ENCODE measurements around the gene SLC6A19.
A peak's percentile ranks its signal among the peaks of the same experiment; 100 is the strongest.

The SLC6A19 gene

GRCh38 chr5:1244255-1244654, 42.9 kb downstream of the SLC6A19 start:
- no peak for DNase-seq (ENCODE audit: low read depth in 3 of 3)

DNA sequence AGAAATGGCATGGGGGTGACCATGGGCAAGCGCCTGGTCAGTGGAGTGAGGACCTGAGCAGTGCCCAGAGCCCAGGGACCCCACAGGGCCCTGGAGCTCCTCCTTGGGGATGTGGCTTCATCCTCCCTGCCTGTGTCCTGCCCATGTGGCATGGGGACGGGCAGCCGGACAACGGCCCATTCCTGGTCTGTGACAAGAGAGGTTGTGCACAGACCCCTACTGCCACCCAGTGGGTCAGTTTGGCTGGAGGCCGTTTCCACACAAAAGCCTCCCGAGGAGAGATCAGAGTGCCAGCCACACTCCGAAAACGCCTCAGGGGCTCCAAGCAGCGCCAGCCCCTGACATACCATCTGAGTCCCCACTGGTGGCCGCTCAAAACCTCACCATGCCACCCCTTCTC, 43.6 kb downstream of the SLC6A19 start:
- no peak for DNase-seq (ENCODE audit: low read depth in 3 of 3)

DNA sequence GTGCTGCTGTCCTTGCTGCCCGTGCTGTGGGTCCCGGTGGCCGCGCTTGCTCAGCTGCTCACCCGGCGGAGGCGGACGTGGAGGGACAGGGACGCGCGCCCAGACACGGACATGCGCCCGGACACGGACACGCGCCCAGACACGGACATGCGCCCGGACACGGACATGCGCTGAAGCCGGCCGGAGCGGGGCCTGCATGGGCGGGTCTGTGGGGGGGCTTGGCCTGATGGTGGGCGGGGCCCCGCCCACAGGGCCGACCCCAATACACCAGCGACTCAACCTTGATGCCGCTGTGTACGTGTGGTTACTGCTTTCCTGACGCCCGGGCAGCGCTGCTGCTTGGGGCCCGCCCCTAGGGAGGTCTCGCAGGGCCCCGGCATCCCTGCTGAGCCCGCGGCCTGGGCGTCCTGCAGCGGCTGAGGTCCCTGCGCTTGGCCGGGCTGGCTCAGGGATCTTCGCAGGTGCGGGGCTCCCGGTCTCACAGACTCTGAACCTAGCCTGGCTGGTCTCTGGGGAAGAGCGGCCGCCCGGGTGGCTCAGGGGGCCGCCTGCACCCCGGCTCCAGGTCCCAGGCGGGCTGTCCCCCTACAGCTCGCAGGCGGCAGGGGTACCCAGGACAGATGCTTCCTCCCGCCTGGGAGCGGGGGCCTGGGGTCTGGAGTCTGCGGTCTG, 44.6 kb downstream of the SLC6A19 start:
- DNase-seq (ENCODE audit: low read depth in 3 of 3) = no peak

- DNase-seq (ENCODE audit: low read depth in 3 of 3) = no peak
These were observed 45.5 kb downstream of the SLC6A19 start for GRCh38 chr5:1246711-1247431.

DNA sequence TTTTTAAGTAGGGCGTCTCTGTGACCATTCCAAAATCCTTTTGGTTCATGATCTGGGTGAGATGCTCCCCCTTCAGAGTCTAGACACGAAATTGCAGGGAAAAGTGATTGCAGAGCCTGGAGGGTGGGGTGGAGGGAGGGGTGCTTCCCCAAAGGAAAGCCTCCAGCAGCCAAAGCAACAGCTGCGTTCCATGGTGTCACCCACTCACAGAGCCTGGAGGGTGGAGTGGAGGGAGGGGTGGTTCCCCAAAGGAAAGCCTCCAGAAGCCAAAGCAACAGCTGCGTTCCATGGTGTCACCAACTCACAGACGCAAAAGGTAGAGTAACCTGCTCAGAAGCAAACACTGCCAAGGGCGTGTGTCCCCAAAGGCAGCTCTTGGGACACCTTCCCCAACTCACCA, 46.4 kb downstream of the SLC6A19 start:
- no peak for DNase-seq (ENCODE audit: low read depth in 3 of 3)

DNA sequence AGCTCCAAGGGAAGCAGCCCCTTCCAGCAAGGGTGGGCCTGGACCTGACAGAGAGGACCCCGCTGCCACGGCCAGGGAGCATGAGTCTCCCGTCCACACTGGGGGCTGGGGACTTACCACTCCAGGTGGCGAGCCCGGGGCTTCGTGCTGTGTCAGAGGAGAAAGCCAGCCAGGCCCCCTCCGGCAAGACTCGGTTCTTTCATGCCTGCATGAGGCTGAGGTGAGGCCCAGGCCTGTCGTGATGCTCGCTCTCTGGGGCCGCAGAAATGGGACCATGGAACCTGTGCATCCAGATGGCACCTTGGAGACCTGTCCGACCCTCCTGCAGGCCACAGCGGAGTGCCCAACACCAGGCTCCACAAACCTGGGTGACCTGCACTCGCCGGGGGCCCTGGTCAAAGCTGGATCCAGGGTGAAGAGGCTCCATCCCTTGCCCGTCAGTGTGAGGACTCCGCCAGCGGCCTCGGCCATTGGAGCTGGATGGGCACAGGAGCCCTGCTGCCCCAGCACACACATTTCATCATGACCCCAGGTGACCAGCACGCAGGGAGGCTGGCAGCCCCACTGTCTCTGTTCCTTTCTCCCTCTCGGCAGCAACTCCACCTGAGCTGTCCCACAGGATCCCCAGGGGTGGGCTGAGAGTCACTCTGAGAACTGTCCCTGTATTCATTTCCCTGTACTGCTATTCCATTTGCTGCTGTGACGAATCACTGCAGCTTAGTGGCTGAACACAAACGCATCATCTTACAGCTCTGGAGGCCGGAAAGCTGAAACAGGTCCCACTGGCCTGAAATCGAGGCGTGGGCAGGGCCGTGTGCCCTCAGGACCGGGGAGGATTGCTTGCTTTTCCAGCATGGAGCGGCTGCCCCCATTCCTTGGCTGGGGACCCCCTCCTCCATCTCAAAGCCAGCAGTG, 48.2 kb downstream of the SLC6A19 start:
- DNase-seq (ENCODE audit: low read depth in 3 of 3) = no peak

DNA sequence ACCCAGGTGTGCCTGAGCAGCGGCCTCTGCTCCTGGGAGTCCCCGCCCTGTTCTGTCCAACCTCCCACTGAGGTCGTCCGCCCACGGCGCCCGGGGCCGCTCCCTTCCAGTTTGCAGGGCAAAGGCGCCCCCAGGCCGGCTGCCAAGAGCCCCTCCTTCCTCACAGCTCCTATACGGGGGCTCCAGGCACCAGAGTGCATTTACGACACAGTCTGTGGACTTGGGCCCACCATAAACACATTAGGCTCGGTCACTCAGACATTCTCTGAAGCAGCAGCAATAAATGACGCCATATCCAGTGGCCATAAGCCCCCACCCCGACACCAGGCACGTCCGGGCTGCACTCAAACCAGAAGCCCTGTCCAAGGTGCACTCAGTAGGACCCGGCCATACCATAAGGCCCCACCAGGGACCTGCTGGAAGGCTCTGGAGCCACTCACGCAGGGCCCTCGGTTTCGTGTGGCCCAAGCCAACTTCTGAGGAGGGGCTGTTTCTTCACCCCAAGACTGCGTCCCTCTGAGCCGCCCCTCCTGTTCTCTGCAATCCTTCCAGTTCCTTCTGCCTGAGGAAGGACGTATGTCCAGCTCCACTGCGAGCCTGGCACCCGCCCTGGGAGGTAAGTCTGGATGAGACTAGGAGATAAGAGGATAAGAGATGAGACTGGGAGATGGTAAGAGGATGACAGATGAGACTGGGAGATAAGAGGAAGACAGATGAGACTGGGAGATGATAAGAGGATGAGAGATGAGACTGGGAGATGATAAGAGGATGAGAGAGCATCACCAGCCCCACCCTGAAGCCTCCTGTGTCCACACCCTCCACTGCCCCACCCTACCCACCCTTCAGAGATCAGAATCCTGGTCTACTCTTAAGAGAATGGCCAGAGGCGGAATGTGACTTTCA, 50.5 kb downstream of the SLC6A19 start:
- no peak for DNase-seq (ENCODE audit: low read depth in 3 of 3)

DNA sequence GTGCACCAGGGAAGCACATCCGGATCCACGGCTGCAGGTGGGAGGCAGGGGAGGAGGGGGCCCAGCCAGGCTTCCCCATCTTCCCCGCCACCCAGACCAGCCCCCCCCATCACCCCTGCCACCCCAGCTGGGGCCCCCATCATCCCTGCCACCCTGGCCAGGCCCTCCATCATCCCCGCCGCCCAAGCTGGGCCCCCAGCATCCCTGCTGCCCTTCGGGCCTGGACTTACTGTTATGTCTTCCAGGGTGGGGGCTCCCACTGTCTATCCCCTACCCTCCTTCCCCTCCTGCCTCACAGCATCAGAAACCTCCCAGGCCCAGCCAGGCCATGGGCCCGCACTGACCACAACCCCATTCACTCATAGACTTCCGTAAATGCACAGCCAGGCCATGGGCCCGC, 51.3 kb downstream of the SLC6A19 start:
- DNase-seq (ENCODE audit: low read depth in 3 of 3) = no peak

DNA sequence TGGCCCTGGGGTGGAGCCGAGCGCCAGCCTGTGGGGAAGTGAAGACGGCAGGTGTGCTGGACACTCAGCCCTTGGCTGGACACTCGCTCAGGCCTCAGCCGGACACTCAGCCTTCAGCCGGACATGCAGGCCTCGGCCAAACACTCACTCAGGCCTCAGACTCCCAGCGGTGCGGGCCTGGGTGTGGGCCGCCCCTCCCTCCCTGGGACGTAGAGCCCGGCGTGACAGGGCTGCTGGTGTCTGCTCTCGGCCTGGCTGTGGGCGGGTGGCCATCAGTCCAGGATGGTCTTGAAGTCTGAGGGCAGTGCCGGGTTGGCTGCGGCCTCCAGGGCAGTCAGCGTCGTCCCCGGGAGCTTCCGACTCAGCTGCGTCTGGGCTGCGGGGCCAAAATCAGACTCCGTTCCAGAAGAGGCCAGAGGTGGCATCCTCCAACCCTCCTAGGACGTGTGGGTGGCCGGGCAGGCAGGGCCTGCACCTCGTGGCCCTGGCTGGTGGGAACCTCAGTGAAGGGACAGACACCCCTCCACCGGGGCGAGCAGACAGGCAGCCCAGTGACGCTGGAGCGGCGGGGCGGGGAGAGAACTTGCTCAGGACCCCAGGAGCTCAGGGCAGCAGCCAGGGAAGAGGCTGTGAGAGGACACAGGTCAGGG, 52.2 kb downstream of the SLC6A19 start:
- DNase-seq (ENCODE audit: low read depth in 3 of 3) = no peak

- no peak for DNase-seq (ENCODE audit: low read depth in 3 of 3)
These were observed 52.8 kb downstream of the SLC6A19 start for GRCh38 chr5:1254196-1254595.

DNA sequence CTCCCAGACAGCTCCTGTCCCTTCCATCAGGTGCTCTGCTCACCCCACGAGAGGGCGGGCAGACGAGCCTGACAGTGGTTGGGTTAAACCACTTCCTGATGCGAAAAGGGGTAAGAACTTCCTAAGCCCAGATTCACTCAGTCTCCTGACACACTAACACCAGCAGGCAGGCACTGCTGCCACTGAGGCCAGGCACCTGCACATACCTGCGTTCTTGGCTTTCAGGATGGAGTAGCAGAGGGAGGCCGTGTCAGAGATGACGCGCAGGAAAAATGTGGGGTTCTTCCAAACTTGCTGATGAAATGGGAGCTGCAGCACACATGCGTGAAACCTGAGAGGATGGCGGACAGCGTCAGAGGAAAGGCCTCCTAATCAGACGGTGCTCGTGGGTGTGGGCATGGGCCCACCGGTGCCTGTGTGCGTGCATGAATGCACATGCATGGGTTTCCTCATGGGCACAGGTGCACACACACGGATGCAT, 53.7 kb downstream of the SLC6A19 start:
- peak in 2 of 3 experiments; percentile 11 to 26 for DNase-seq (ENCODE audit: low read depth in 3 of 3)

DNA sequence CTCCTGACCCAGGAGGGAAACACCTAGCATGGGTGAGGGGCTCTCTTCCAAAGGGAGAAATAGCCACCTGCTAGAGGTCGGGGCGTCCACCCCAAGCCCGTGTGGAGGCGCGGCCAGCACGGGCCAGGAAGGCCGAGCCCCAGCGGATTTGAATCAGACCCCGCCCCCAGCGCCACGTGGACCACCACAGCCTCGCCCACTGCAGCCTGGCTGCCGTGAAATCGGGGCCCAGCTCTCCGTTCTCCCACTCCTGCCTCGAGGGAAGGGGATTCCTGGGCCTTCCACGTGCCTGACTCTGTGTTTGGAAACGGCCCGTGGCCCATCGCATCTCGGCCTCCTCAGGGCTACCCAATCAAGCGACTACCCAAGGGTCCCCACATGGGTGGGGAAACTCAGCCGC, 55.4 kb downstream of the SLC6A19 start:
- no peak for DNase-seq (ENCODE audit: low read depth in 3 of 3)

GRCh38 chr5:1257363-1257762, 56.0 kb downstream of the SLC6A19 start:
- DNase-seq (ENCODE audit: low read depth in 3 of 3) = no peak

GRCh38 chr5:1257841-1258240, 56.4 kb downstream of the SLC6A19 start:
- no peak for DNase-seq (ENCODE audit: low read depth in 3 of 3)

DNA sequence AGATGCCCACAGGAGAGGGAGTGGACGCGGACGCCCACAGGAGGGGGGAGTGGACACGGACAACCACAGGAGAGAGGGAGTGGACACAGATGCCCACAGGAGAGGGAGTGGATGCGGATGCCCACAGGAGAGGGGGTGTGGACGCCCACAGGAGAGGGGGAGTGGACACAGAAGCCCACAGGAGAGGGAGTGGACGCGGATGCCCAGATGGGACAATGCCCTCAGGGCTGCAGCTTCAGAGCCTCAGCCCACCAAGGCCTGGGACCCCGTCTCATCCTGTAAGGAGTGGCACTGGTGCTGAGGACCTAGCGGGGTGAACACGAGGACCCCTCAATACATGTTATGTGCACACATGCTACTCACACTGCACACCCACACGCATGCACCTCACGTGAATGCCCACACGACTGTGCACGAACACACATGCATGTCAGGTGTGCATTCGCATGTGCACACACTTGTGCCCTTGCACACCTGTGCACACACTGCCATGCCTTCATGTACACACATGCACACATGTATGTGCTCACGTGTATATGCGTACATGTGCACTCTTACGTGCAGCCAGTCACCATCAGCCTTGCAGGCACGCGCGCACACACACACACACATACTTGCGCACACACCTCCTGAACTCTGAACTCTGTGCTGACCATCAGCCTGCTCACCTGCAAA, 58.5 kb downstream of the SLC6A19 start:
- no peak for DNase-seq (ENCODE audit: low read depth in 3 of 3)

- DNase-seq (ENCODE audit: low read depth in 3 of 3) = no peak
These were observed 60.2 kb downstream of the SLC6A19 start for GRCh38 chr5:1261643-1262042.

- no peak for DNase-seq (ENCODE audit: low read depth in 3 of 3)
These were observed 61.0 kb downstream of the SLC6A19 start for GRCh38 chr5:1262381-1262780.

- no peak for DNase-seq (ENCODE audit: low read depth in 3 of 3)
These were observed 62.8 kb downstream of the SLC6A19 start for GRCh38 chr5:1264211-1264610.

GRCh38 chr5:1265026-1265425, 63.6 kb downstream of the SLC6A19 start:
- no peak for DNase-seq (ENCODE audit: low read depth in 3 of 3)

Data from stimulated activated CD4-positive, alpha-beta T cell treated with anti-CD3 and anti-CD28 coated beads, TNF-alpha, amount 100 ng/mL, for 24 hours (primary cell).